Measurements from ENCODE around the gene SEMA5A. TPM values are rescaled to one million over a fixed set of nuclear protein-coding genes. Genes with fewer than 3 reads are reported as not detected.

Gene SEMA5A
- total RNA-seq, 6 experiments from 2014 or later, result 3.1 to 12.6 (median 5.7) TPM

DNA sequence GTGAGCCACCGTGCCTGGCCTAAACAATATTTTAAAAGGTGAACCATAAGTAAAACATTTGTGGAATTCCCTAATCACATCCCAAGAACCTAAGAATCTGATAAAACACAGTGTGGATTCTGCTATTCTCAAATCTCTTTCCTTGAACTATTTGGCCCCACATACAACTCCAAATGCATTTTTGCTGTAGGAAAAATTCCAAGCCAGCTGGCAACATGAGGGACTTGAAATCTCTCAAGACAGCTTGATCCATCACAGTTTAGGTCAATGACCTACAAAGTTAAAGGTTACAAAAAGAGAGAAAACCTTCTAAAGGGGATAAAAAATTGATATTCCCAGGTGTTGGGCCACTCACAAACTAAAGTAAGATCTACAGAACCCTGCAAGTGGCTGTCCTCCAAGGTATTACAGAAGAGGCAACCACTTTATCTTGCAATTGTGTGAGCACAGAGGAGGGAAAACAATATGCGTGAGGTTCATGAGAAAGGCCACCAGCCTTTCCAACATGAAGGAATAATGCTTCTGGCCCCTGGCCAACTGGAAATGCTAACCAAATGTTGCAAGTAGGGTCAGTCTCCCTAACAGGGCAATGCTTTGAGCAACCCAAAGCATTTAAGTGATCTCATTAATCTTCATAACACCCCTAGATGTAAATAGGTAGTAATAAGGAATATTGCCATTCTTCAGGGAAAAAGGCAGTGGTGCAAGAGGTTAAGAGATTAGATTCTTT is 221.4 kb downstream of the SEMA5A start:
- 93% methylated on average over 2 of the region's 2 CpGs for WGBS (ENCODE audit: insufficient coverage, low coverage, low lambda C conversion rate, missing lambda C conversion rate)
- no peak overlapping the region for H3K4me3 ChIP-seq
- no peak for TF ChIP-seq POLR2A (IDR thresholded peaks at IDR 0.05)
- TF ChIP-seq, protein P1, sequence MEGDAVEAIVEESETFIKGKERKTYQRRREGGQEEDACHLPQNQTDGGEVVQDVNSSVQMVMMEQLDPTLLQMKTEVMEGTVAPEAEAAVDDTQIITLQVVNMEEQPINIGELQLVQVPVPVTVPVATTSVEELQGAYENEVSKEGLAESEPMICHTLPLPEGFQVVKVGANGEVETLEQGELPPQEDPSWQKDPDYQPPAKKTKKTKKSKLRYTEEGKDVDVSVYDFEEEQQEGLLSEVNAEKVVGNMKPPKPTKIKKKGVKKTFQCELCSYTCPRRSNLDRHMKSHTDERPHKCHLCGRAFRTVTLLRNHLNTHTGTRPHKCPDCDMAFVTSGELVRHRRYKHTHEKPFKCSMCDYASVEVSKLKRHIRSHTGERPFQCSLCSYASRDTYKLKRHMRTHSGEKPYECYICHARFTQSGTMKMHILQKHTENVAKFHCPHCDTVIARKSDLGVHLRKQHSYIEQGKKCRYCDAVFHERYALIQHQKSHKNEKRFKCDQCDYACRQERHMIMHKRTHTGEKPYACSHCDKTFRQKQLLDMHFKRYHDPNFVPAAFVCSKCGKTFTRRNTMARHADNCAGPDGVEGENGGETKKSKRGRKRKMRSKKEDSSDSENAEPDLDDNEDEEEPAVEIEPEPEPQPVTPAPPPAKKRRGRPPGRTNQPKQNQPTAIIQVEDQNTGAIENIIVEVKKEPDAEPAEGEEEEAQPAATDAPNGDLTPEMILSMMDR (IDR thresholded peaks at IDR 0.05), result no peak
- no peaks in the 10 kb centered on the region for H3K36me3 ChIP-seq
- DNase-seq (no peak), ATAC-seq (no peak)
- no peaks in the 10 kb centered on the region for H3K27me3 ChIP-seq
- intact Hi-C loops (cut with DNase I), result no loop called here
- H3K4me1 ChIP-seq, result no peaks in the 10 kb centered on the region
- H3K27ac ChIP-seq, result no peak overlapping the region
- no peaks in the 10 kb centered on the region for H3K9me3 ChIP-seq

DNA sequence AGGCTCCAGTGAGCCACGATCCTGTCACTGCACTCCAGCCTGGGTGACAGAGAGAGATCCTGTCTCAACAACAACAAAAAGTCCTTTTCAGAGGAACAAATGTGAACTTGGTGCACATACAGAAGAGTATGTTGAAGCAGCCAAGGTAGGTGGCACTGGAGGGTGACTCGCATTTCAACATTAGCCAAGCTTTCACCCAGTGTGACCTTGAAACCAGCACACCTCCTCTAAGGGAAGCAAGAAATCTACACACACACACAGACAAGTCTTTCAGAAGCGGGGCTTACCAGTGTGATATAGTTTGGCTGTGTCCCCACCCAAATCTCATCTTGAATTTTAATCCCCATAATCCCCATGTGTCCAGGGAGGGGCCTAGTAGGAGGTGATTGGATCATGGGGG is 225.2 kb downstream of the SEMA5A start:
- no peaks in the 10 kb centered on the region for H3K4me1 ChIP-seq
- intact Hi-C loops (cut with DNase I), result no loop called here
- 100% methylated on average over 1 of the region's 3 CpGs for WGBS (ENCODE audit: insufficient coverage, low coverage, low lambda C conversion rate, missing lambda C conversion rate)
- ATAC-seq, result no peak
- H3K27me3 ChIP-seq, result no peaks in the 10 kb centered on the region
- DNase-seq, result no peak
- no peak overlapping the region for H3K27ac ChIP-seq
- TF ChIP-seq, protein P1 (IDR thresholded peaks at IDR 0.05), result no peak
- TF ChIP-seq POLR2A (IDR thresholded peaks at IDR 0.05), result no peak
- H3K36me3 ChIP-seq, result no peaks in the 10 kb centered on the region
- H3K4me3 ChIP-seq, result no peak overlapping the region
- no peaks in the 10 kb centered on the region for H3K9me3 ChIP-seq

DNA sequence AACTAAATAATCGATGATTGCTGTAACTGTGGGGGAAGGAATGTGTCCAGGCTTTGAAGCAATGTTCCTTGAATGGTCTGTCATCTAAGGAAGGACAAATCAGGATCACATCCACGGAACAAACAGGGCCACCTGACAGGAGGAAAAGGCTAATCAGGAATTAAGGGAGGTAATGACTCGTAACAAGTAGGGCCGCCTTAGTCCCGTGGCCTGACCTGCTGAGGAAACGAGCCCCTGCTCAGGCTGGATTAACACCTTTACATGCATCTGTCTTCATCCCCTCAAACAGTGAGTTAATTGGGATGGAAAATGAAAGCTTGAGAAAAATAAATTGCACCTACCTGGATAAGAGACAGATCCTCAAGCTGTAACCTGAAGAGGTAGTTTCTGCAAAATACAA is 227.8 kb downstream of the SEMA5A start:
- H3K27me3 ChIP-seq, result no peaks in the 10 kb centered on the region
- H3K4me3 ChIP-seq, result no peak overlapping the region
- H3K27ac ChIP-seq, result no peak overlapping the region
- intact Hi-C loops (cut with DNase I), result no loop called here
- no peak for DNase-seq
- no peak for ATAC-seq
- no peaks in the 10 kb centered on the region for H3K36me3 ChIP-seq
- 87% methylated on average over 5 of the region's 6 CpGs for WGBS (ENCODE audit: insufficient coverage, low coverage, low lambda C conversion rate, missing lambda C conversion rate)
- no peaks in the 10 kb centered on the region for H3K9me3 ChIP-seq
- no peak for TF ChIP-seq POLR2A (IDR thresholded peaks at IDR 0.05)
- TF ChIP-seq, protein P1 (IDR thresholded peaks at IDR 0.05), result no peak
- no peaks in the 10 kb centered on the region for H3K4me1 ChIP-seq

DNA sequence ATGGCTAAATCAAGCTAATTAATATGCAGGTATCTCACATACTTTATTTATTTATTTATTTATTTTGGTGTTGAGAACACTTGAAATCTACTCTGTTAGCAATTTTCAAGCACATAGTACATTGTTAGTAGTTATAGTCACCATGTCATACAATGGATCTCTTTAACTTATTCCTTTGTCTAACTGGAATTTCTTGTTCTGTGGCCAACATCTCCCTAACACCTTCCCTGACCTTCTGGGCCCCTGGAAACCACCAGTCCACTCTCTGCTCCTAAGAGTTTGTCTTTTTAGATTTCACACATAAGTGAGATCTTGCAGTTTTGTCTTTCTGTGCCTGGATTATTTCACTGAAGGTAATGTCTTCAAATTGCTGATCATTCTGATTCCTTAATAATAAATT is 229.1 kb downstream of the SEMA5A start:
- no peak for ATAC-seq
- Histone ChIP-seq H3K4me1 (no peaks in the 10 kb centered on the region), H3K4me3 (no peak overlapping the region), H3K27ac (no peak overlapping the region), H3K27me3 (no peaks in the 10 kb centered on the region), H3K9me3 (no peaks in the 10 kb centered on the region), H3K36me3 (no peaks in the 10 kb centered on the region)
- intact Hi-C loops (cut with DNase I), result no loop called here
- TF ChIP-seq POLR2A (IDR thresholded peaks at IDR 0.05), result no peak
- TF ChIP-seq, protein P1 (IDR thresholded peaks at IDR 0.05), result no peak
- DNase-seq, result no peak

DNA sequence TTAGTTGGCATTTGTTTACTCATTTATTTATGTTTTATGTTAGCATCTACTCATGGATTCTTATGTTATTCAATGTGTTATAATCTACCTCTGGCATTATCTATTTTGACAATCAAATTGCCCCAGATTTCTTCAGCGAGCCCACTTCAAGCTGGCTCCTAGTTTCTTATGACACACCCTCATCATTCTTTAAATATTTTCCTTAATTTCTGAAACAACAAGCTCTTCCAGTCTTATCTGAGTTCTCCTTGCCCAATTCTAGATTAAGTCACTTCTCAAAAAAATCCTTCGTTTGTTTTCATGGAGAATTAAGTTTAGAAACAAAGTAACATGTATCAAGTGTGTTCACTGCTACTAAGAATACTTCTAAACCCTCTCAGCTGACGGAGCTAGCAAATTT is 229.8 kb downstream of the SEMA5A start:
- intact Hi-C loops (cut with DNase I), result no loop called here
- H3K27ac ChIP-seq, result no peak overlapping the region
- no peaks in the 10 kb centered on the region for H3K4me1 ChIP-seq
- DNase-seq (no peak), ATAC-seq (no peak)
- H3K27me3 ChIP-seq, result no peaks in the 10 kb centered on the region
- H3K9me3 ChIP-seq, result no peaks in the 10 kb centered on the region
- no peaks in the 10 kb centered on the region for H3K36me3 ChIP-seq
- TF ChIP-seq POLR2A (IDR thresholded peaks at IDR 0.05), result no peak
- TF ChIP-seq, protein P1 (IDR thresholded peaks at IDR 0.05), result no peak
- H3K4me3 ChIP-seq, result no peak overlapping the region
- WGBS (ENCODE audit: insufficient coverage, low coverage, low lambda C conversion rate, missing lambda C conversion rate), result 76% methylated on average over 3 of the region's 3 CpGs
